Measurements from ENCODE around the gene FAM13B.

FAM13B gene

GRCh38 chr5:137888863-137889759 is 143.8 kb downstream of the FAM13B start, which contains the start of gene PKD2L2:
Gene PKD2L2, plus strand, starts transcription at chr5:137889457. Its CDS starts 35 bp downstream, at chr5:137889492.
- peak; percentile 30 for DNase-seq

GRCh38 chr5:137888466-137888862 is 144.4 kb downstream of the FAM13B start:
- DNase-seq: no peak
